Measurements from ENCODE around the gene ANGPTL7.
"Not testable (repeated sequence)": the region's sequence is repeated elsewhere in the genome, so short reads cannot be mapped to it uniquely, and the experiment has no call there.

ANGPTL7 gene

GRCh38 chr1:11170102-11170501 lies 19.1 kb upstream of the ANGPTL7 start:
- no peak for DNase-seq

DNA sequence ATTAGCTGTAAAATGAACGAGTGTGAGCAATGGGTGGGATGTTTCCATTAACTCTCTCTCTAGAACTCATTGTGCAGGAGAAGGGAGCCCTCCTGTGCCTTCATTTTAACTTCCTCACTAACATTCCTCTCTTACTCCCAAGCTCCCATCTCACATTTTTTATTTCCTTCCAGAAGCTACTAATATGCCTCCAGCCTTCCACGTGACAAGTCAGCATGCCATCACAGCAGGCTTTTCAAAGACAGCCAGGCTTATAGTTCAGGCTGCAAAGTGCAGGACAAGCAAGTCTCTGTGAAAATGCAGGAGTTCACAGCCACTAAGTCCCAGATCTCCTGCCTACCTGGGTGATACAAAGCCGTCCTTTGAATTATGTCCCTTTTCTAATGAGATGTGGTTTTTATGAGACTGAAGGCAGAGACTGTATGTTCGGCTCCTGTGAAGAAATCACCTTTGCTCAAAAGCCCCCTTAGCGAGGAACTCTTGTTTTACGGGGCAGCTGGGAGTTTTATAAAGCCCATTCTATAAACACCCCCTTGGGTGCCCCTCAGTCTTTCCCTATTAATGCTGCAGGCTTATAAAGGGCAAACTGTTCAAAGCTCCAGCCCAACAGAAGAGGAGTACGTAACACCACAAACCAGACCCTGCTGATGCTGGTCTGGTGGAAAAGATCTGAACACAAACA lies 14.8 kb upstream of the ANGPTL7 start:
- DNase-seq = no peak

DNA sequence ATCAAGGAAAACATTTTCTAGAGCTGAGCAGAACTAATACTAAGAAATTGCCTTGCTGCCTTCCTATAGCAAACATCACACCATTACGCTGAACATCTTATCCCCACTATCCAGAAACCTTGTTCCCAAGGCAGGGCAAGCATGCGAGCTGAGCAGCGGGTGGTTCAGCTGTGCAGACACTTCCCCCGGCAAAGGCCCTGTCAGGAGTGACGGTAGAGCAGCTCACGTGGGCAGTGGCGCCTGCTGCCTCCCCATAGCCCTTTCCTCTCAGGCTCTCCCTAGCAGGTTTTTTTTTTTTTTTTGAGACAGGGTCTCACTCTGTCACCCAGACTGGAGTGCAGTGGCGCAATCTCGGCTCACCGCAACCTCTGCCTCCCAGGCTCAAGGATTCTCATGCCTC lies 13.7 kb upstream of the ANGPTL7 start:
- no peak for DNase-seq

- no peak for DNase-seq
These were observed 13.0 kb upstream of the ANGPTL7 start for GRCh38 chr1:11176081-11176706.

DNA sequence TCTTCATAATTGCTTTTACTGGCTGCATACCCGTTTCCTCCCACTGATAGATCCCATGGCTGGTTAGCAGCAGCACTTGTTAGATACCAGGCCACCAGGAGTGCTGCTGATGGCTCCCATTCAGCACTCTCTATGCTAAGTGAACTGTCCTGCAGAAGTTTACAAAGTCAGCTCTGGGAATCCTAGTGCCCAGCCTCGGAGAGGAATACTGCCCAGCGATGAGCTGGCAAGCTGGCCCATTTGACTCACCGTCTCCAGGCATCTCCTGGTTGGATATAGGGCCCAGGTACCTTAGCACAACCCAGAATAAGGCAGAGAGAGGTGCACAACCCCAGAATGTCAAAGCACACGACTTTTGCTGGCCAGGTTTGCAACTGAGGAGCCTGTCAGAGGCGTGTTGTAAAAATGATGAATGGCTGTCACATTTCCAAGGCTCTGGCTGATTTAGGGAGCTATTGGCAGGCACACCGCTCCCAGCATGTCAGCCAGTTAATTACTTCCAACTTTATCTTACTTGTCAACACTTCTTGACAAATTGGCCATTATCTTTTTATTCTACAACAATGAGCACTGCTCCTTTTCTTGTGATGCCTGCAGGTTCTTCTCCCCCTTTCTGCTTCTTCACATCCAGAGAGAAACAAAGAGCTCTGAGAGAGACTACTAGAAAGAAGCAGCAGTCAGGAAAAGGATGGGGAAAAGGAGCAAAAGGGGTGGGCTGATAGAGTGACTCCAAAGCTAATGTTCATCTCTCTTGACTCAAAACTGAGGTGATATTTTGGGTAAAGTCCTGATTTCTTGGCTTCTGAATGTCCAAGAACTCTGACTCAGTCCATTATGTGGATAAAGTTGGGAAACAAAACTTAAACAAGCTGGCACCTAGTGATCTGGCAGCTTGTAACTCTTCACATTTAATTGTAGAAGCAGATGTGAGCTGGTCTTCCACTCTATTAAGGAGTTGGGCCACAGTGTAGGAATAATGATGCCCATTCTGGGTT lies 10.8 kb upstream of the ANGPTL7 start:
- DNase-seq = no peak

- DNase-seq = no peak
These were observed 10.0 kb upstream of the ANGPTL7 start for GRCh38 chr1:11179125-11179524.

- not testable (repeated sequence) for DNase-seq
These were observed 9.4 kb upstream of the ANGPTL7 start for GRCh38 chr1:11179749-11180148.

DNA sequence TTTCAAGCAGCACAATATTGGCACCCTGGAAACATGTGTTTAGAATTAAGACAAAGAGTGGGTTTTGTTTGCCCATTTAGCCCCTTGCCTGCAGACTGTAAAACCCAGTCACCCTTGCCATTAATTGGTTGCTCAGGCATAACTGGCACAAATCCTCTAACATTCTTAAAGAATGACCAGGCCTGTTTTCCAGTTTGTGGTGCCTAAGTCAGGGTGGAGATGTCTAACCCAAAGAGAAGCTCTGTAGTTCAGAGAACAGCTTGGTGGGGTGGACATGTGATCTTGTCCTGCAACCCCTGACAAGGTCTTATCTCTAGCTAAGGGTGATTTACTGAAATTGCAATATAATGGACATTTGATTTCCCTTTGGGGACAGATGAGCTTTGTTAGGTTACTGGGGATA lies 8.8 kb upstream of the ANGPTL7 start:
- DNase-seq = no peak

DNA sequence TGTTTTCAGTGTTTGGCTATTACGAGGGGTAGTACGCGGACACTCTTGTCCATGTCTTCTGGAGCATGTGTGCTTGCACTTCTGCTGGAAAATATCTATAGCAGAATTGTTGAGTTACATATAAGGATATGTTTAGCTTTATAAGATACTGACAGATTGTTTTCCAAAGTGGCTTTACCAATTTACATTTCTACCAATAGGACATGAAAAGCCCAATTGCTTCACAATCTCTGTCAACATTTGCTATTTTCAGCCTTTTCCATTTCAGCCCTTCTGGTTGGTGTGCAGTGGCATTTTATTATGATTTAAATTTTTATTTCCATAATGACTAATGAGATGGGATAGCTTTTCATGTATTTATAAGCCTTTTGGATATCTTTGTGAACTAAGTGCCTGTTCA lies 6.3 kb upstream of the ANGPTL7 start:
- DNase-seq = no peak

GRCh38 chr1:11184973-11185372 lies 4.2 kb upstream of the ANGPTL7 start:
- DNase-seq = no peak

GRCh38 chr1:11187000-11187399 lies 2.2 kb upstream of the ANGPTL7 start:
- no peak for DNase-seq

DNA sequence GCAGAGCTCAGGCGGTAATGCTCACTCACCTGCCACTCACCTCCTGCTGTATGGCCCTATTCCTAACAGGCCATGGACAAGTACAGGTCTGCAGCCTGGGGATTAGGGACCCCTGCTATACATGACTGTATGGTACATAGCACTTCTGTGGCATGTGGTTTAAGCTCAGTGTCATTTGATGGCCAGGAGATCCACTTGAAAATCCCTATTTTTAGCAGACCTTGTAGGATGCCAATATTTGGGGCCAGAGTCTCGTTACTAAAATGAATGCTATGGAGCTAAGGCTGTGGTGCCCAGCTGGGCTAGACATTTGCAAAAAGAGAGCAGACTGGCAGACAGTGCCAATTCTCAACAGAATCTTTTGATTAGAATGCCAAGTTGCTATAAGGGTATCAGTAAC lies 1.7 kb upstream of the ANGPTL7 start:
- DNase-seq = no peak

DNA sequence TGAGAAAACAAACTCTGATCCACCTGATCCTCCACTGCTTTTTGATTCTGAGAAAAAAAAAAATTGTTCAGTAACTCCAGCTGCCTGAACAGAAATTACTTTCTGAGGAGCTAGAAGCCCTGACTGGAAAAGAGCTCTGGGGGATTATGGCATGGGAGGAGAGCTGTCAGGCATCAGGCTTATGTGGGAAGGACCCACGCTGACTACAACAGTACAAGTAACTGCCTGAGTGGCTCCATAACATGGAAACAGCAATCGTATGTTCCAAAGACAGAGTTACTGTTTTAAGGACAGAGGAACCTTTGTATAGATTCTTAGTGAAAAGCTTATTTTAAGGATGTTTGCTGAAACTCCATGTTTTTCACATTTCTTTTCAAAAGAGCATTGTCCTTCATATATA lies 1.2 kb upstream of the ANGPTL7 start:
- DNase-seq = no peak

- no peak for DNase-seq
These were observed 774 bp upstream of the ANGPTL7 start for GRCh38 chr1:11188381-11188780.

GRCh38 chr1:11193376-11193775 lies 4.2 kb downstream of the ANGPTL7 start:
- no peak for DNase-seq

- no peak for DNase-seq
These were observed 5.4 kb downstream of the ANGPTL7 start for GRCh38 chr1:11194407-11195176.

DNA sequence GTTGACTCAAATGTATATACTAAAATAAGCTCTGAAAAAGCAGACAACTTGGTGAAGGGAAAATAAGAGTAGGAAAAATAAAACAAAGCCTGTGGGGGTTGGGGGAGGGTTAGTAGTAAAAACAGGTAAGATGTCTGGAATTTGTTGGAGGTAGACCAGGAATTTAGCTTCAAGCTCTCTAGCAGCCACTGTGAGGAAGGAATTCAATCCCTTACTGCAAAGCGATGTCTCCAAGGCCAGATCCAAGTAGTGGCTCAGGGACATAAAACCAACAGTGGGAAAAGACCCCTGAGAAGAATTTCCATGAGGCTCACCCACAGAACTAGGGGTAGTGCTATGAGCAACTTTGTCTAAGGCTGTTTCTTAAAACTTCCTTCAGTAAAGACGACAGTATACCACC lies 7.8 kb downstream of the ANGPTL7 start:
- no peak for DNase-seq

DNA sequence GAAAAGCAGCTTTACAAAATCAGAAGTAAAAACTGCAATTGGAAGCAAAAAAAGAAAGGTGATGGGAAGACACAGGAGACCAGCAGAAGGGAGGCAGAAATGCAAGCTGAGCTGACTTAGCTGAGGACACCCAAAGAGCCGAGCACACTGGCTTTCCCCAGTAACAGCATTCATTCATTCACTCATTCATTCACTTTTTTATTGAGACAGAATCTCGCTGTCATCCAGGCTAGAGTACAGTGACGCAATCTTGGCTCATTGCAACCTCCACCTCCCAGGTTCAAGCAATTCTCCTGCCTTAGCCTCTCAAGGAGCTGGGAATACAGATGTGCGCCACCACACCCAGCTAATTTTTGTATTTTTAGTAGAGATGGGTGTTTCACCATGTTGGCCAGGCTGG lies 8.2 kb downstream of the ANGPTL7 start:
- no peak for DNase-seq

DNA sequence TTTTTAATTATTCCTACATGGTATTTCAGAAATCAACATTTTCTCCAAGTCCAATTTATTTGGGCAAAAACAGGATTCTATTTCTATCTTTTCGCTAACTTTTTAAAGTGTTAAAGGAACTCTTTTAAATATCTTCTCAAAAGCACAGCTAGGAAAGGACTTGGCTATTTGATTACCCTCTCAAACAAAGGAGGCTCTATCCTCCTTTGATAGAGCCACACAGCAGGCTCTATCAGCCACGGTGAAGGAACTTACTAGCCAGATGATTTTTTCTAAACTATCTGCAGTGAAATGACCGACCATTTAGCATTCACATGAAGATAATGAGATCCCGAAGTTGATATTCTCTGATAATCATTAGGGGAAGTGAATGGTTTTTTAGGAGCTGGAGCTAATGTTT lies 9.1 kb downstream of the ANGPTL7 start:
- no peak for DNase-seq

DNA sequence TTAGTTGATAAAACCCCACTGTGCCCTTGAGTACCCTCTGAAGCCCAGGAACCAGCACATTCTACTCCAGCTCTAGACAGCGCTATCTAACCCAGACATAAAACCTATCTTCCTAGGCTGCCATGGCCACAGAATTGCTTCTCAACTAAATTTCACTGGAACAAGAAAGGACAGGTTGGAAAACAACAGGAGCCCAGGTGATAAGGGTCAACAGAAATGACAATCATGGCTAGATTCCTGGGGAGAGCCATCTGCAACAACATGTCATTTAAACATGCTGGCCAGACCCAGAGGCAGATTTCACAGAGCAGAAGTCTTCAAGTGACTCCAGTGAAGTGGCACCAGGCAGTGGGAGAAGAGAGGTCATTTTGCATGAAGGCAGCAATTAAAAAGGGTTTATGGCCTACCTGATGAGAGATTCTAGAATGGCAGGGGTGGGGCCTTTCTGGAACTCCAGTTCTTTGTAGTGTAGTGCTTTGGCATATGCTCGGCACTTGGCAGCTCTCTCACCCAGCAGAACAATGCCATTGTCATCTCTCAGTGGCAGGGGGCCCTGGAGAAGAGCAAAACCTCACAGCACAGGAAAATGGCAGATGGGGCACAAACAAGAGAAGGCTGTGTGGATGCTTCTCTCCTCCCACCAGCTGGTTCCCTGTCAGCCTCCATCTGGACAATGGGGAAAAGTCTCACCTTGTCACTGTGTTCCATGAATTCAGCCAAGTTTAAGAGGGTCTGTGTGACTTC lies 9.9 kb downstream of the ANGPTL7 start:
- no peak for DNase-seq

DNA sequence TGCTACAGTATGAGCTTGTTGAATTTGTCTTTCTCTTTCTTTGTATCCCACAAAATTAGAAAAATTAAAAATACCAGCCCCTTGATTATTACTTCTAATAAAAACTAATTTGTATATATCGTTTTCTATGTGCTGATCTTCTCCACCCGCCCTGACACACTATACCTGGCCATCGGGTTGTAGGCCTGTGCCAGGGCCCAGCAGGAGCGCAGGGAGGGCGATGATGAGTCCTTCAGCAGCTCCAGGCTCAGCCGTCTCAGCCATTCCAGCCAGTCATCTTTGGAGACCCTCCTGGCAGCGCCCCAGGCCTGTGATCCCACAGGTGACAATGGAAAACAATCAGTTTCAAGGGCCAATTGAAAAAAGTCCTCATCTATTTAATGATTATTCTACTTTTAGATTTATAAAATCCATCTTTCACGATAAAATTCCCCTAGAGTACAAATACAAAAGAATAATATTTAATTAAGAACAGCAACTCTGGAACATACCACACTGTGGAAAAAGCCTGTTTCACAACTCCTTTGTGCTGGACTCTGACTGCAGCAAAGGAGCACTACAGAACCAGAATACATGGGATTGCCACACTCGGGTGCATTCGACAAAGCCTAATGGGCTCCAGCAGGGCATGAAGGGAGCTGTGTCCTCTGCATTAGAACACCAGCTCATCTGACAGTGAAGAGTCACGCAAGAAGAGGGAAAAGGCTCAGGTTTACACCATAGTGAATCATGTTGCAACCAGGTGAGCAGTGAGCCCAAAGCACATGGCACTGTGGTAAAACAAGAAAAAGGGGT lies 15.4 kb downstream of the ANGPTL7 start:
- DNase-seq = no peak
